ENCODE results near the gene KMT5C.

DNA sequence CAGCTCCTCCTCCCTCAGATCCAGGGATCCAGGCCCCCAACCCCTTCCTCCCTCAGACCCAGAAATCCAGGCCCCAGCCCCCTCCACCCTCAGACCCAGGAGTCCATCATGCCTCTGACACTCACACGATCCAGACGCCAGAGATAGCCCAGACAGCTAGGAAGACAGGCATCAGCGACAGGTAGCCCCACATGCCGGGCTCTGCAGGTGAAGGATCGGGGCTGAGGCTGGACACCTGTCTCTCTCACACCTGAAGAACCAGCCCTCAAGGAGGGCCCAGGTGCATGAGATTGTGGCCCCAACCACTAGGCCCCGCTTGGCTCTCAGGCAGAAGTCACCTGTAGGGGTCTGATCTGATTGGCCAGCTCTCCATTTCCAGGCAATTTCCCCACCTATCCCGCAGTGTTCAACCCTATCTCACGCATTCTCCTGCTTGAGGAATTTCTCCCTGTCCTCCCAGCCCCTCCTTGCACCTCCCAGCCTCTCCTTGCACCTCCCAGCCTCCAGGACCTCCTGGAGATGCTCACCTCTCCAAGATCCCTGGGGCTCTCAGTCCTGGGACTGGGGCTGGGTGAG is 18.7 kb upstream of the KMT5C start:
- TF ChIP-seq, protein P1, sequence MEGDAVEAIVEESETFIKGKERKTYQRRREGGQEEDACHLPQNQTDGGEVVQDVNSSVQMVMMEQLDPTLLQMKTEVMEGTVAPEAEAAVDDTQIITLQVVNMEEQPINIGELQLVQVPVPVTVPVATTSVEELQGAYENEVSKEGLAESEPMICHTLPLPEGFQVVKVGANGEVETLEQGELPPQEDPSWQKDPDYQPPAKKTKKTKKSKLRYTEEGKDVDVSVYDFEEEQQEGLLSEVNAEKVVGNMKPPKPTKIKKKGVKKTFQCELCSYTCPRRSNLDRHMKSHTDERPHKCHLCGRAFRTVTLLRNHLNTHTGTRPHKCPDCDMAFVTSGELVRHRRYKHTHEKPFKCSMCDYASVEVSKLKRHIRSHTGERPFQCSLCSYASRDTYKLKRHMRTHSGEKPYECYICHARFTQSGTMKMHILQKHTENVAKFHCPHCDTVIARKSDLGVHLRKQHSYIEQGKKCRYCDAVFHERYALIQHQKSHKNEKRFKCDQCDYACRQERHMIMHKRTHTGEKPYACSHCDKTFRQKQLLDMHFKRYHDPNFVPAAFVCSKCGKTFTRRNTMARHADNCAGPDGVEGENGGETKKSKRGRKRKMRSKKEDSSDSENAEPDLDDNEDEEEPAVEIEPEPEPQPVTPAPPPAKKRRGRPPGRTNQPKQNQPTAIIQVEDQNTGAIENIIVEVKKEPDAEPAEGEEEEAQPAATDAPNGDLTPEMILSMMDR (IDR thresholded peaks at IDR 0.05) = no peak
- TF ChIP-seq POLR2A (IDR thresholded peaks at IDR 0.05) = no peak
